Measurements from ENCODE around the gene PHIP.
"Not testable (repeated sequence)": the region's sequence is repeated elsewhere in the genome, so short reads cannot be mapped to it uniquely, and the experiment has no call there.

PHIP gene

DNA sequence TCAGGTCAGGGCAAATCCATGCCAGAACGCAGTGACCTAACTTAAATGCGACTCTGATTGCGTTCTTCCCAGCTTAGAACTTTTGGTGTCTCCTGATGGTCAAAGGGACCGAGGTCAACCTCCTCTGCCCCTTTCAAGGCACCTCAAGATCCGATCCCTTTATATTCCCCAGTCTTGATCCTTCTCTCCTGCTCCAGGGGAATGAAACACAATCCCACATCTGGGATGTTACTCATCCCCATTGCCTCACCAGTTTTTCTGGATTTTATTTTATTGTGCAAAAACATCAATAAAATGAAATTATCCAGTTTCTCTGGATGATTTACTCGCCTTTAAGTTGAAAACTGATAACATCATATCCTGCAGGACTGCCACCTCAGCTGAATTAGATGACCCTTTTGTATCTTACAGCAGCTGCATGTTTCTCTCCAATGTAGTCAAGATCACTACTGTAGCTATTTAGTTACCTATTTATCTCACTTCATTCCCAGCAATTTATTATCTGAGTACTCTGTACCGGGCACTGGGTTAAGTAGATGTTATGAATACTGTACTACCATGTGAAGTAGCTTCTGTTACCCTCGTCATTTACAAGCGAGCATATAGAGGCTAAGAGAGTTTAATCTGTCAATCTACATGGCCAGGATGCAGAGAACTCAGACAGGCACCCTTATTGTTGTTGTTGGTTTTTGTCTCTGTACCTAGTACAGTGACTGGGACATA is 166.7 kb downstream of the PHIP start:
- no peak for DNase-seq

DNA sequence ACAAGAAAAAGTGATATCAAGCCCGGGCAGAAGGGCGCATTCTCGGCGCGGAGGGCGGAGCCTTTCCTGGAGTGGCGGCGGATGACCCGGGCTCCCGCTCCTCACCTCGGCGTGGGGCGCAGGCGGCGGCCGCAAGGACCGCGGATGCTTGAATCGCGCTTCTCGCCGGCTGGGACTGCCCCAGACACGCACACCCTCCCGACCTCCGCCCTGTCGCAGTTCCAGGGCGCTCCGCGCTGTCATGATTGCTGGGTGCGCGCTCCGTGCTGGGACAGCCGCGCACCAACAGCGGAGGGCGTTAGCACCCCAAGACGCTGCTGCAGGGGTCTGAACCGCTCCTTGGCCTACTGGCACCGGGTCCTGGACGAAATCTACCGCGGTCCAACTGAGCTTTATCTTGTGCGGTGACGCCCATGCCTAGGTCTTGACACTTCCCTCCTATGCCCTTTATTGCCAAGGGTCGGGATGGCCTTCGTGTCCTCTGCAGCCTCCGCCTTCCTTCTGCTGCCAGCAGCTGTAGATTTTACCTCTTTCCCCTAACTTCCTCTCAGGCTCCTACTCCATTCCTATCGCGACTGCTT is 167.4 kb downstream of the PHIP start:
- no peak for DNase-seq

DNA sequence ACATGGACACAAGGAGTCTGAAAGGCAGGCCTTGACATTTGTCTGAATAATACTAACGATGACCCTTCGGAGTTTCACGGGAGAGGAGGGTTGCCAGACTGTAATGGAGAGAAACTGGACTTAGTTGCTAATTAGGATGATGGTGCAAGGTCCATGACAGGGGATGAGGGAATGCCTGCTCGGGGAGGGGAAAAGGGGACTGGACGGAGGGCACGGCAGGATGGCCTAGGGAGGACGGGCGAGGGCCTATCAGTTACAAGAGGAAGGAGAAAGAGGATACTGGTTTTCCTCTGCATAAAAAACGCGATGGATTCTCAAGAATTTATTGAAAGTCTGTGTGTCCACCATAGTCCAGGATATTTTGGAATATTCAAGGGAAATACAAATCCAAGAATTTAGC is 168.0 kb downstream of the PHIP start:
- no peak for DNase-seq

DNA sequence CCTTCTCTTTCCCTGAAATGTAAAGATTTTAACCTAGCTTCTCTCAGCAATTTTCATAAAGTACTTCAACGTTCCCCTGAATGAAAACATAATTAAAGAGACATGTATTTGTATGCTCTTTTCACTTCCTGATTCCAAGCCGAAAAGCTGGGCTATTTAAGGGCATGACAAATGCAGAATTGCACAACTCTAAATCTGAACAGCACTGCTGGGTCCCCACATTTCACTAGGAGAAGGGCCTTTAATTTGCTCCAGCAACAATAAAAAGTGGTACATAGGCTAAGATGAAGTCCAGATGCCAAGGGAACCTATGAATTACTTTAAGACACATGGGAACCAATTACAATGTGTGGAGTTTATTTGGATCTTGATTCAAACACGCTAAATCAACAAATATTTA is 168.7 kb downstream of the PHIP start:
- DNase-seq, result no peak

DNA sequence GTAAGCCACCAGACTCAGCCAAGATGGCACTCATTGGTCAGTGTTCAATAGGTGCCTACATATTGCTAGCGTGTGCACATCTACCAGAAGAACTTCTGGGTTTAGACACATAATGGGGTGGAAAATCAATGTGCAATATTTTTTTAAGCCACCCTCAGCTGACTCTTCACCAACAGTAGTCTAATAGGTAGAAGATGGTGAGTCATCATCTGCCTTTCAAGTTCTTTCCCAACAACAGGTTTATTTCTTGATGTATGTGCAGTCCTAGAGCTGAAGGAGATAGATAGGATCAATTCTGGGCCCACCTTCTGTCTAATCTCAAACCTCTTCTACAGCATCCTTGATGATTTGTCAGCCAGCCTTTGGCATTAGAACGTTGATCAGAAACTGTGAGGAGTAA is 169.4 kb downstream of the PHIP start:
- DNase-seq, result no peak

DNA sequence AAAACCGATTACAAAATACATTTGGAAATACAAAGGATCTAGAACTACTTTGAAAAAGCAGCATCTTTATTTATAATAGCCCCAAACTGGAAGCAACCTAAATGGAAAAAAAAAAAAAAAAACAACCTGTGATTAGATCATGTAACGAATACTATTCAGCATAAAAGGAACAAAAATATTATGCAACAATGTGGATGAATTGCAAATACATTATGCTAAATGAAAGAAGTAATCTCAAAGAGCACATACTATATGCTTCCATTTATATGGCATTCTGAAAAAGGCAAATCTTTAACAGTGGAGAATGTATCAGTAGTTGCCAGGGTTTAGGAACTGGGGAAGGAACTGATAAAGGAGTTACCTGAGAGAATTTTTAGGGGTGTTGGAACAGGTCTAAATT is 181.8 kb downstream of the PHIP start:
- no peak for DNase-seq

DNA sequence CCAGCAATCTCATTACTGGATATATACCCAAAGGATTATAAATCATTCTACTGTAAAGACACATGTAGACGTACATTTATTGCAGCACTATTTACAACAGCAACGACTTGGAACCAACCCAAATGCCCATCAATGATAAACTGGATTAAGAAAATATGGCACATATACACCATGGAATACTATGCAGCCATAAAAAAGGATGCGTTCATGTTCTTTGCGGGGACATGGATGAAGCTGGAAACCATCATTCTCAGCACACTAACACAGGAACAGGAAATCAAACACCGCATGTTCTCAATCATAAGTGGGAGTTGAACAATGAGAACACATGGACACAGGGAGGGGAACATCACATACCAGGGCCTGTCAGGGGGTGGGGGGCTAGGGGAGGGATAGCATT is 188.2 kb downstream of the PHIP start:
- DNase-seq, result not testable (repeated sequence)
